H1 (cell line): ENCODE measurements around the gene HSDL2.

ENCODE experiments used
- CHD2 ChIP-seq: IDR thresholded peaks from 2 replicates; pipeline ENCODE4 v1.6.1; 2012; ENCODE audit warnings: low read length, improper control_type of control experiment
- MAFK ChIP-seq: IDR thresholded peaks from 2 replicates; pipeline ENCODE4 v1.6.1; 2012; ENCODE audit warnings: low read depth, mild to moderate bottlenecking, improper control_type of control experiment, low read length
- POLR2A ChIP-seq, 2 experiments: IDR thresholded peaks; 1 replicate in 1 of 2; 2 replicates in 1 of 2; pipeline ENCODE4 v1.6.1; 2011; ENCODE audit warnings: low read depth in 2 of 2, low read length in 2 of 2, mild to moderate bottlenecking in 2 of 2; ENCODE audit errors: control extremely low read depth in 1 of 2
- ZNF274 ChIP-seq: IDR thresholded peaks from 2 replicates; pipeline ENCODE4 v1.7.0; 2012; ENCODE audit warnings: low read length, borderline replicate concordance; ENCODE audit errors: extremely low read depth

- peak; percentile 30; the same call in 1 of the 2 replicates for TF ChIP-seq MAFK
- no peak for TF ChIP-seq ZNF274
- TF ChIP-seq CHD2 = no peak
- no peak for TF ChIP-seq POLR2A (IDR thresholded peaks at IDR 0.05; ENCODE audit: control extremely low read depth in 1 of 2, low read depth in 2 of 2, low read length in 2 of 2)
Measured at GRCh38 chr9:112384690-112385089, 4.8 kb downstream of the HSDL2 start.
